ENCODE data around the gene ATF4. TPM values are rescaled to one million over a fixed set of nuclear protein-coding genes. Genes with fewer than 3 reads are reported as not detected.

Gene ATF4
- total and polyA plus RNA-seq, 3 experiments from 2014 or later = 103 to 758 (median 757) TPM

GRCh38 chr22:39526736-39527171 is 6.4 kb downstream of the ATF4 start:
- ChIA-PET CTCF (interaction anchor here (1.2 to 4.9 kb wide), 5 partner anchors 8 to 34 kb away, joined by 3 to 52 read pairs (median 21); no protein-coding TSS in a partner anchor), POLR2A (interaction anchor here (0.6 to 1.6 kb wide), 5 partner anchors 25 to 736 kb away, joined by 3 to 12 read pairs (median 6); partner anchors contain the start of gene MIEF1)
- H3K27ac Mint-ChIP-seq = peak overlapping the region; percentile 84 to 95 (median 90)
- H3K4me1 ChIP-seq (ENCODE audit: insufficient read depth, low read length) = peaks cover 79% of the 10 kb centered on the region
- peaks cover 41% of the 10 kb centered on the region for H3K36me3 ChIP-seq (ENCODE audit: insufficient read depth, low read length)
- H3K9me3 Mint-ChIP-seq = no peaks in the 10 kb centered on the region
- no peaks in the 10 kb centered on the region for H3K27me3 Mint-ChIP-seq
- peak in 2 of 5 donors; percentile 34 to 35 for DNase-seq
- peaks cover 3 to 72% (median 14%) of the 10 kb centered on the region in 3 donors for H3K36me3 Mint-ChIP-seq
- H3K9me3 ChIP-seq (ENCODE audit: low read length) = no peaks in the 10 kb centered on the region
- no peaks in the 10 kb centered on the region for H3K27me3 ChIP-seq (ENCODE audit: insufficient read depth, low read length, poor library complexity, severe bottlenecking)
- peaks cover 75 to 94% (median 85%) of the 10 kb centered on the region in 3 donors for H3K4me1 Mint-ChIP-seq
- H3K27ac ChIP-seq (ENCODE audit: low read depth, low read length) = no peak overlapping the region
- H3K4me3 Mint-ChIP-seq = peak overlapping the region in 4 of 7 donors; percentile 32 to 69 (median 46)
- peak overlapping the region; percentile 16 for H3K4me3 ChIP-seq (ENCODE audit: low read length)

- ChIA-PET POLR2A (interaction anchor here (1.6 kb wide), 1 partner anchor 26 kb away, joined by 9 read pairs; the partner anchor contains the start of gene MIEF1), CTCF (interaction anchor here (1.2 to 4.9 kb wide), 6 partner anchors 7 to 509 kb away, joined by 3 to 52 read pairs (median 22); partner anchors contain the start of gene ATF4)
- H3K4me1 Mint-ChIP-seq = peaks cover 71 to 92% (median 84%) of the 10 kb centered on the region in 3 donors
- no peaks in the 10 kb centered on the region for H3K27me3 ChIP-seq (ENCODE audit: insufficient read depth, low read length, poor library complexity, severe bottlenecking)
- peaks cover 77% of the 10 kb centered on the region for H3K4me1 ChIP-seq (ENCODE audit: insufficient read depth, low read length)
- peak overlapping the region in 4 of 7 donors; percentile 3 to 56 (median 42) for H3K4me3 Mint-ChIP-seq
- H3K27ac Mint-ChIP-seq = peak overlapping the region; percentile 84 to 95 (median 90)
- no peaks in the 10 kb centered on the region for H3K27me3 Mint-ChIP-seq
- DNase-seq = no peak
- peaks cover 33% of the 10 kb centered on the region for H3K36me3 ChIP-seq (ENCODE audit: insufficient read depth, low read length)
- no peaks in the 10 kb centered on the region for H3K9me3 ChIP-seq (ENCODE audit: low read length)
- peaks cover 0 to 71% (median 7%) of the 10 kb centered on the region in 3 donors for H3K36me3 Mint-ChIP-seq
- no peak overlapping the region for H3K4me3 ChIP-seq (ENCODE audit: low read length)
- H3K9me3 Mint-ChIP-seq = no peaks in the 10 kb centered on the region
- no peak overlapping the region for H3K27ac ChIP-seq (ENCODE audit: low read depth, low read length)
Observed at GRCh38 chr22:39527481-39527961, 7.2 kb downstream of the ATF4 start.

DNA sequence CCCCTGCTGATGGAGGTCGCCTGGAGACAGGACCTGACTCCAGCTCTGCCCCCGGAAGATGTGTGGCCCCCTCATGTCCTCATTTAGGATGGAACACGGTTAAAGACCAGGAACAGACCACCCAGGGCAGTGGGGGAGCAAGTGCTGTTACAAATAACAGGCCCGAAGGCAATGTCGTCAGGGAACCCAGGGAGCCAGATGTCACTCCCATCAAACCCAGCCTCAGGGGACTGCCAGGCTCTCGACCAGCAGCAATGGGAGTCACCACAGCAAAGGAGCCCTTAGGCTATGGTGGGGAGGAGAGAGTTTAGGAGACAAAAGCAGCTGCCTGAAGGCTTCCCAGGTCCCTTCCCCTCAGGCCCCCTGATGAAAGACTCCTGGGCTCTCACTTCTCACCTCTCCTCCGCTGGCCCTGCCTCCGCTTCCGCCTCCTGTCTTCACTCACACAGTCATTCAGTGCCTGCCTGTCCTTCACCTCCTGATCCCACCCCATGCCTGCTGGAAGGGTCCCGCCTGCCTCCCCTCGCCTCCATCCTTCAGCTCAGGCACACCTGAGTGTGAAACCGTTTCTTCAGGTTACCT is 7.8 kb downstream of the ATF4 start:
- Histone ChIP-seq H3K4me1 (ENCODE audit: insufficient read depth, low read length) (peaks cover 71% of the 10 kb centered on the region), H3K36me3 (ENCODE audit: insufficient read depth, low read length) (peaks cover 28% of the 10 kb centered on the region), H3K27ac (ENCODE audit: low read depth, low read length) (no peak overlapping the region), H3K9me3 (ENCODE audit: low read length) (no peaks in the 10 kb centered on the region), H3K4me3 (ENCODE audit: low read length) (no peak overlapping the region), H3K27me3 (ENCODE audit: insufficient read depth, low read length, poor library complexity, severe bottlenecking) (no peaks in the 10 kb centered on the region)
- Mint-ChIP-seq H3K9me3 (no peaks in the 10 kb centered on the region), H3K4me3 (peak overlapping the region in 2 of 7 donors; percentile 47 to 56), H3K27ac (peak overlapping the region; percentile 47 to 95 (median 88)), H3K36me3 (peaks cover 0 to 66% (median 3%) of the 10 kb centered on the region in 3 donors), H3K4me1 (peaks cover 69 to 91% (median 83%) of the 10 kb centered on the region in 3 donors), H3K27me3 (no peaks in the 10 kb centered on the region)
- no peak for DNase-seq
- ChIA-PET CTCF (interaction anchor here (0.9 to 4.9 kb wide), 23 partner anchors 8 to 658 kb away, joined by 3 to 57 read pairs (median 10); partner anchors contain the start of genes ATF4, MIEF1, RPL3 and TAB1), POLR2A (interaction anchor here (1.3 to 2.3 kb wide), 4 partner anchors 8 to 516 kb away, joined by 3 to 33 read pairs (median 8); partner anchors contain the start of genes ATF4, MIEF1 and TAB1)

- H3K4me1 ChIP-seq (ENCODE audit: insufficient read depth, low read length) = peaks cover 67% of the 10 kb centered on the region
- H3K9me3 Mint-ChIP-seq = no peaks in the 10 kb centered on the region
- ChIA-PET CTCF (interaction anchor here (0.6 to 4.9 kb wide), 44 partner anchors 9 to 659 kb away, joined by 3 to 57 read pairs (median 4); partner anchors contain the start of genes ATF4, MIEF1, RPL3 and TAB1), POLR2A (interaction anchor here (0.5 to 2.3 kb wide), 12 partner anchors 8 to 515 kb away, joined by 3 to 33 read pairs (median 4); partner anchors contain the start of genes ATF4, MIEF1, RPL3 and TAB1)
- H3K4me1 Mint-ChIP-seq = peaks cover 66 to 89% (median 83%) of the 10 kb centered on the region in 3 donors
- H3K36me3 Mint-ChIP-seq = peaks cover 0 to 62% (median 3%) of the 10 kb centered on the region in 3 donors
- DNase-seq = peak; percentile 87 to 95 (median 88)
- no peak overlapping the region for H3K27ac ChIP-seq (ENCODE audit: low read depth, low read length)
- H3K4me3 ChIP-seq (ENCODE audit: low read length) = peak overlapping the region; percentile 25
- no peaks in the 10 kb centered on the region for H3K27me3 Mint-ChIP-seq
- peaks cover 25% of the 10 kb centered on the region for H3K36me3 ChIP-seq (ENCODE audit: insufficient read depth, low read length)
- peak overlapping the region; percentile 80 to 94 (median 86) for H3K27ac Mint-ChIP-seq
- H3K27me3 ChIP-seq (ENCODE audit: insufficient read depth, low read length, poor library complexity, severe bottlenecking) = no peaks in the 10 kb centered on the region
- H3K9me3 ChIP-seq (ENCODE audit: low read length) = no peaks in the 10 kb centered on the region
- peak overlapping the region; percentile 40 to 87 (median 73) for H3K4me3 Mint-ChIP-seq
Observed at GRCh38 chr22:39528681-39529486, 8.5 kb downstream of the ATF4 start.

- H3K4me3 Mint-ChIP-seq = peak overlapping the region; percentile 40 to 87 (median 73)
Observed at GRCh38 chr22:39529487-39529851, 9.1 kb downstream of the ATF4 start.

DNA sequence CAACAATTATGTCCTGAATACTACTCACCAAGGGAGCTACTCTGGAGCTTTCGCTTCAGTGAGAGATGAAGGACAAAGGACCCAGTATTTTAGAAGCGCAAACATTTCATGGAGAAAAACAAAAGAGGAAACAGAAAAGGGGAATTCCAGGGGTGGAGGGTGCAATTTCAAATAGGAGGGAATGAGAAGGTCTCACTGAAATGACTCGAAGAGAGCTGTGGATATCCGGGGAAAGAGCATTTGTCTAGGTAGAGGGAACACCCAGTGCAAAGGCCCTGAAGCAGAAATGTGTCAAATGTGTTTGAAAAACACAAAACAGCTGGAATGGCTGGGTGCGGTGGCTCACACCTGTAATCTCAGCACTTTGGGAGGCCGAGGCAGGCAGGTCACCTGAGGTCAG is 9.8 kb downstream of the ATF4 start:
- peaks cover 70% of the 10 kb centered on the region for H3K4me1 ChIP-seq (ENCODE audit: insufficient read depth, low read length)
- ChIA-PET CTCF (interaction anchor here (0.8 to 4.9 kb wide), 15 partner anchors 10 to 495 kb away, joined by 3 to 57 read pairs (median 5); partner anchors contain the start of genes ATF4, MIEF1 and TAB1), POLR2A (interaction anchor here (0.5 to 2.3 kb wide), 5 partner anchors 10 to 514 kb away, joined by 3 to 33 read pairs (median 4); partner anchors contain the start of genes ATF4 and TAB1)
- peaks cover 60 to 83% (median 78%) of the 10 kb centered on the region in 3 donors for H3K4me1 Mint-ChIP-seq
- H3K36me3 Mint-ChIP-seq = peaks cover 0 to 50% (median 3%) of the 10 kb centered on the region in 3 donors
- peak overlapping the region in 6 of 8 donors; percentile 19 to 92 (median 64) for H3K27ac Mint-ChIP-seq
- no peak overlapping the region for H3K4me3 ChIP-seq (ENCODE audit: low read length)
- H3K36me3 ChIP-seq (ENCODE audit: insufficient read depth, low read length) = peaks cover 18% of the 10 kb centered on the region
- H3K27ac ChIP-seq (ENCODE audit: low read depth, low read length) = no peak overlapping the region
- no peaks in the 10 kb centered on the region for H3K27me3 Mint-ChIP-seq
- no peaks in the 10 kb centered on the region for H3K9me3 ChIP-seq (ENCODE audit: low read length)
- H3K27me3 ChIP-seq (ENCODE audit: insufficient read depth, low read length, poor library complexity, severe bottlenecking) = no peaks in the 10 kb centered on the region
- peak overlapping the region; percentile 0 to 92 (median 69) for H3K4me3 Mint-ChIP-seq
- no peak for DNase-seq
- no peaks in the 10 kb centered on the region for H3K9me3 Mint-ChIP-seq

More at GRCh38 chr22:39529487-39529851, 9.1 kb downstream of the ATF4 start:
- Histone ChIP-seq H3K4me3 (ENCODE audit: low read length) (no peak overlapping the region), H3K27me3 (ENCODE audit: insufficient read depth, low read length, poor library complexity, severe bottlenecking) (no peaks in the 10 kb centered on the region), H3K4me1 (ENCODE audit: insufficient read depth, low read length) (peaks cover 64% of the 10 kb centered on the region), H3K9me3 (ENCODE audit: low read length) (no peaks in the 10 kb centered on the region), H3K27ac (ENCODE audit: low read depth, low read length) (no peak overlapping the region), H3K36me3 (ENCODE audit: insufficient read depth, low read length) (peaks cover 19% of the 10 kb centered on the region)
- ChIA-PET CTCF (interaction anchor here (0.7 to 4.9 kb wide), 41 partner anchors 9 to 660 kb away, joined by 3 to 57 read pairs (median 4); partner anchors contain the start of genes ATF4, MIEF1, RPL3 and TAB1), POLR2A (interaction anchor here (0.5 to 2.3 kb wide), 13 partner anchors 9 to 515 kb away, joined by 3 to 33 read pairs (median 4); partner anchors contain the start of genes ATF4, MIEF1, RPL3 and TAB1)
- Mint-ChIP-seq H3K36me3 (peaks cover 0 to 56% (median 3%) of the 10 kb centered on the region in 3 donors), H3K4me1 (peaks cover 65 to 88% (median 81%) of the 10 kb centered on the region in 3 donors), H3K9me3 (no peaks in the 10 kb centered on the region), H3K27me3 (no peaks in the 10 kb centered on the region), H3K27ac (peak overlapping the region in 7 of 8 donors; percentile 73 to 92 (median 85))
- no peak for DNase-seq
